Prostate gland (tissue), 2 donors: ENCODE results near the gene RAB3B.

ENCODE experiments used
- CTCF ChIP-seq, 4 experiments: fragments of 200-600 bp in 2 of 4; fragments of 450-650 bp in 2 of 4; sonication (generic) in 2 of 4; IDR thresholded peaks; 1 replicate in 3 of 4; 2 replicates in 1 of 4; pipeline ENCODE4 v1.5.1; 2016 to 2019; ENCODE audit warnings: antibody characterized with exemption in 4 of 4, mild to moderate bottlenecking in 2 of 4, moderate library complexity in 2 of 4
- POLR2A ChIP-seq: fragments of 450-650 bp; IDR thresholded peaks from one replicate; pipeline ENCODE4 v1.6.1; 2016; ENCODE audit warnings: antibody characterized with exemption, mild to moderate bottlenecking

DNA sequence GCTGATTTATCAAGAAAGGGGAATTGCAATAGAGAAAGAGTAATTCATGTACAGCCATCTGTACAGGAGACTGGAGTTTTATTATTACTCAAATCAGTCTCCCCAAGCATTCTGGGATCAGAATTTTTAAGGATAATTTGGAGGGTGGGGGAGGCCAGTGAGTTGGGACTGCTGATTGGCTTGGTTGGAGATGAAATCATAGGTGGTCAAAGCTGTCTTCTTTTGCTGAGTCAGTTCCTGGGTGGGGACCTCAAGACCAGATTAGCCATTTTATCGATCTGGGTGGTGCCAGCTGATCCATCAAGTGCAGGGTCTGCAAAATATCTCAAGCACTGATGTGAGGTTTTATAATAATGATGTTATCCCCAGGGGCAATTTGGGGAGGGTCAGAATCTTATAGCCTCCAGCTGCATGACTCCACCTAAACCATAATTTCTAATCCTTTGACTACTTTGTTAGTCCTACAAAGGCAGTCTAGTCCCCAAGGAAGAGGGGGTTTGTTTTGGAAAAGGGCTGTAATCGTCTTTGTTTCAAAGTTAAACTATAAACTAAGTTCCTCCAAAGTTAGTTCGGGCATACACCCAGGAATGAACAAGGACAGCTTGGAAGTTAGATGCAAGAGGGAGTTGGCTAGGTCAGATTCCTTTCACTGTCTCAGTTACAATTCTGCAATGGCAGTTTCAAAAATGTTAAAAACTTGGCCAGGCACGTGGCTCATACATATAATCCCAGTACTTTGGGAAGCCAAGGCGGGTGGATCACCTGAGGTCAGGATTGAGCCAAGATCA is 16.9 kb upstream of the RAB3B start:
- TF ChIP-seq CTCF (IDR thresholded peaks at IDR 0.05) (no peak), POLR2A (no peak)
